GM18508 (cell line): ENCODE results near the gene CYP4X1.
"Not testable (repeated sequence)": the region's sequence is repeated elsewhere in the genome, so short reads cannot be mapped to it uniquely, and the experiment has no call there.

ENCODE experiments used
- ATAC-seq: cut with Tn5 transposase; IDR thresholded peaks from one replicate; pipeline ENCODE4 v1.9.1; 2021; ENCODE audit warnings: moderate number of reproducible peaks; ENCODE audit not compliant: insufficient read depth, unreplicated experiment

Gene CYP4X1, protein sequence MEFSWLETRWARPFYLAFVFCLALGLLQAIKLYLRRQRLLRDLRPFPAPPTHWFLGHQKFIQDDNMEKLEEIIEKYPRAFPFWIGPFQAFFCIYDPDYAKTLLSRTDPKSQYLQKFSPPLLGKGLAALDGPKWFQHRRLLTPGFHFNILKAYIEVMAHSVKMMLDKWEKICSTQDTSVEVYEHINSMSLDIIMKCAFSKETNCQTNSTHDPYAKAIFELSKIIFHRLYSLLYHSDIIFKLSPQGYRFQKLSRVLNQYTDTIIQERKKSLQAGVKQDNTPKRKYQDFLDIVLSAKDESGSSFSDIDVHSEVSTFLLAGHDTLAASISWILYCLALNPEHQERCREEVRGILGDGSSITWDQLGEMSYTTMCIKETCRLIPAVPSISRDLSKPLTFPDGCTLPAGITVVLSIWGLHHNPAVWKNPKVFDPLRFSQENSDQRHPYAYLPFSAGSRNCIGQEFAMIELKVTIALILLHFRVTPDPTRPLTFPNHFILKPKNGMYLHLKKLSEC

GRCh38 chr1:47023268-47024140 lies at the start of gene CYP4X1:
Gene CYP4X1 (plus strand): TSS chr1:47023669. CDS start chr1:47023818, 149 bp downstream.
- ATAC-seq = no peak

GRCh38 chr1:46983166-46983829 lies 40.2 kb upstream of the CYP4X1 start:
- ATAC-seq = no peak

DNA sequence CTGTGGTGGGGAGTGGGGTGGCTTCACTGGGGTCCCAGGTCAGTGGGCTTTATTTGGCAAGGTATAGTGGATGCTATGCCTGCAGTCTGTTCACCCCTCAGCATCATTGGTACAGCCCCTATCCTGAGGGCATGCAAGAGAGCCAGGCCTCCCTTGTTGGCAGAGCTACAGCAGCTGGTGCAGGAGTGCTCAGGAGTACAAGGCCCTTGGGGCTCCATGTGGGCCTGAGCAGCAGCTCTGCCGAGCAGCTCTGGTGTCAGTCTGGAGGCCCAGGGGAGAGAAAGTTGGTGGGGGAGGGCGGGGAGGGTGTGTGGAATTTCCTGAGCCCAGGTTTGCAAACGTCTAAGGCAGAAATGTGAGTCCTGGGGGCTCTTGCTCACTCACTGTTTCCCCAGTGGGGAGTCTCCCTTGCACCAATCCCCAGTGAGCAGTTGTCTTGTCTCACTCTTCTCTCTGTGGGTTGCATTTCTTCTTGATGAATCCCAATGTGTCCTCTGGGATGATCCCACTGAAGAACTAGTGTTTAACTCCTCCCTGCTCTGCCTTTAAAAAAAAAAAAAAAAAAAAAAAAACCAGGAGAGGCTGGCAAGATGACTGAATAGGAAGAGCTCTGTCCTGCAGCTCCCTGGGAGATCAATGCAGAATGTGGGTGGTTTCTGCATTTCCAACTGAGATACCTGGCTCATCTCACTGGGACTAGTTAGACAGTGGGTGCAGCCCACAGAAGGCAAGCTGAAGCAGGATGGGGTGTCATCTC lies 39.5 kb upstream of the CYP4X1 start:
- no peak for ATAC-seq

- ATAC-seq = not testable (repeated sequence)
Measured at GRCh38 chr1:46990541-46990940, 32.9 kb upstream of the CYP4X1 start.

- ATAC-seq = no peak
Measured at GRCh38 chr1:46991083-46991923, 32.2 kb upstream of the CYP4X1 start.

DNA sequence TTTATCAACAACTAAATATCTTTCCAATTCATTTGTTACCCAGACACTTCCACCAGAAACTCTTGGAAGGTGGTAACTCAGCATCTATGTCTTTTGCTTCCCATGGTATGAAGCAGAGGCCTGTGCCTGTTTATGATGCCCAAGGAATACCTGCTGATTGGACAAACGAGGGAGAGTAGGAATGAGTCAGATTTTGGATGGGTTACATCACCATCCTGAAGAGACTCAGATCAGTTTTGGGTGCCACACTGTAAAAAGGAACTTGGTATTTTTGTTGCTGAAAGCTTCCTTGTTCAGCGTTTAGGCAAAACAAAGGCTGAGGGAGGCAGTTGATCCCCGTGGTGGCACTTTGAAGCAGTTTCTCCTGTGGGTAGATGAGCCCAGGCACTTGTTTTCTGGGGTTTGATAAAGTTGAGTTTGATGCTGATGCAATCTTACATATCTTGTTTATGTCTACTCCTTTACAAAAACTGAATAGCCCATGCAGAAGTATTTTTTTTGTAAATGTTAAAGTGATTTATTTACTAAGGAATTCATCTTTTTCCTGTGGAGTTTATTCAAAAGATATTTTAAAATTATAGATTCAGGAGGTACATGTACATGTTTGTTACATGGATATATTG lies 26.7 kb upstream of the CYP4X1 start:
- ATAC-seq = no peak

DNA sequence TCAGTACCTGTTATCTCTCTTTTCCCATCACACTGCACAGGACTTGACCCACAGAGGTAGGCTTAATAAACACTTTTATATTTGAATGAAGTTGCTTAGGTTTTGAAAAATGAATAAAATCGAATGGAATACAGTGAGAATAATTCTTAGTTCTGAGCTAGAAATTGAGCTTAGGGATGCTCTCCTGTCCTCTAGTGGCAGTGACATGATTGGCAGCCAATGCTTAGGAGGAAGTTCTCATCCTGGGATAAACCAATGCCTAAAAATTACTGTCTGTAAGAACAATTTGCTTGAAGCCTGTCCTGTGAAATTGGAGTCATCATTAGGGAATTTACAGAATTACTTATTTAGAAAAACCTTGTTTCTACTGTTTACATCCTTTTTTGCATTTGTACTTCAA lies 21.3 kb upstream of the CYP4X1 start:
- no peak for ATAC-seq

DNA sequence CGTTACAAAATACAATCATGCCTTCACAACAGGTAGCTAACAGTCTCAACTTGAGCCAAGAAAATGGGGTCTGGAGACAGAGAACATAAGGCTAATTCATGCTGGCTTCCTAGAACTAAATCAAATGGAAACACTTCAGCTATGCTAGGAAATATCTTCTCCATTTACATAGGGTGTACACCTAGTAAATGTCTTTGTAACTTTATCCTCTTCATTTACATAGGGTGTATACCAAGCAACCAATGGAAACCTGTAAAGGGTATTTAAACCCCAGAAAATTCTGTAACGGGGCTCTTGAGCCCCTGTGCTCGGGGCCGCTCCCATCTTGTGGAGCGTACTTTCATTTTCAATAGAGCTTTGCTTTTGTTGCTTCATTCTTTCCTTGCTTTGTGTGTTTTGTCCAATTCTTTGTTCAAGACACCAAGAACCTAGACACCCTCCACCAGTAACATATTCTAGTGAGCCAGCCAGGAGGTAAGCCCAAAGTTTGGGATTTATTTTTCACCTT lies 19.5 kb upstream of the CYP4X1 start:
- ATAC-seq = no peak

GRCh38 chr1:47006437-47006836 lies 17.0 kb upstream of the CYP4X1 start:
- not testable (repeated sequence) for ATAC-seq

GRCh38 chr1:47013293-47013692 lies 10.2 kb upstream of the CYP4X1 start:
- ATAC-seq = no peak

- ATAC-seq = no peak
Measured at GRCh38 chr1:47021070-47021469, 2.4 kb upstream of the CYP4X1 start.

DNA sequence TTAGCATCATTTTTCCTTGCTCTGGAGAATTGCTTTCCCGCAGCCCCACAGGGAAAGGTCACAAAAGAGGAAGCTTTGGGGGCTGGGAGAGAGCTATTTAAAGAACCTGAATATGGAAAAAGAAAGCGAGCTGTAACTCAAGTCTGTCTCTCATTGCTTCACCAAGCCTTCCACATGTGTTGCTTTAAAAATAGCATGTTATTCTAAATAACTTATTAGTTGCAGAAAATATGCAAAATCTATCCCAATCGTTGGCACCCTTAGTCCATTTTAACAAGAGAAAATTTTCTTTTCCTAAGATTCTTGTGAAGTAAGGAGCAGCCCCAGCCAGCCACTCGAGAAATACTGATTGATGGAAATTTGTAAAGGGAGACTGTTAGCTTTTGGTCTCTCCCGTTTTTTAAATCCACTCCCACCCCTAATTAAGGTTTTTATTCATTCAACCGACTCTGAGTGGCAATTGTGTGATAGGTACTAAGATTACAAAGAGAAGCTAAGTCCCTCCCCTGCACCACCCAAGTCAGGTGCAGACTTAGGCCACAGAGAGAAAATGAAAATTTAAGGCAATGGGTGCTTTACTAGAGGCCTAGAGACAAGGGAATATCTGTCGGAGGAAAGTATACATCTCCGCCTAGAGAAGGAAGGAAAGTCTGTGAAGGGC lies 802 bp downstream of the CYP4X1 start:
- ATAC-seq = no peak

DNA sequence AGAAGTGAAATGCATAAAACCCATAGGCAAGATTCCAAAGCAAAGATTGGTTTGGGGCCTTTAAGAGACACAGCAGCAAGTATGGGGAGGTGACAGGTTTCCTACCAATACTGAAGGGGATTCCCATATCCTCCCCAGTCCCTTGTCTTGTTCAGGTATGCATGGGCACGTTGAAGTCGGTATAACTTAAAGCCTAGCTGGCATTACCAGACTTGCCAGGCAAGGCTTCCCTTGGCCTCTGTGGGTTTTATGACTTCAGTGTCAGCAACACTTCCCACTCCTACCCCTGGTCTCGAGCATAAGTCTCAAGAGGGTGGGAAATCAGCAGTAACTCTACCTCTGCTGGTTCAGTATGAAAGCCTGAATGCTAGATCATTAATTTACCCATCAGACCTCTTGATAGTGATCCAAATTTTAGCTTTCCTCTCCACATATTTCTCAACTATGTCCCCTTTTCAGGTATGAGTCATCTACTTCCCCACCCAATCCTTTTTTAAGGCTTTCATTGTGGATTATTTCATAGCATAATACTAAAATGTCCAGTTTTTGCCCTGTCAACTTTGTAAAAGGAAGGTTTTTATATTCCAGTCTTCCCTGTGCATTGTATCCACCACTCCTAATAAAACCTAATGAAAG lies 6.8 kb downstream of the CYP4X1 start:
- no peak for ATAC-seq

DNA sequence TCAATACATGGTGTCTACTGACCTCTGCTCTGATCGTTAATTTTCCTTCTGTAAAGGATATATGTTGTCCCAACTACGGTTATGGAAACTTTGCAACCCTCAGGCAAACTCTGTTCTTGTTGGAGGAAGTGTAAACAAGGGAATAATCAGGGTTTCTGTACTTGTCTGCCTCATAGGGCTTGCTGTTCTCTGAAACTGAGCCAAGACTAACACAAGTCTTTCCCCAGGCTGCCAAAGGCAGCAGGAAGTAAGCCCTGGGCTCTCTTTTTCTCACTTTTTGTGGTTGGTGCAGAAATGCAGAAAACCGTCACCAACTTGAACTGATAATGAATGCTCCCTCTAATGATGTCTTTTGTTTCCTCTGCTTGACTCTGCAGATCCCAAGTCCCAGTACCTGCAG lies 7.6 kb downstream of the CYP4X1 start:
- no peak for ATAC-seq

DNA sequence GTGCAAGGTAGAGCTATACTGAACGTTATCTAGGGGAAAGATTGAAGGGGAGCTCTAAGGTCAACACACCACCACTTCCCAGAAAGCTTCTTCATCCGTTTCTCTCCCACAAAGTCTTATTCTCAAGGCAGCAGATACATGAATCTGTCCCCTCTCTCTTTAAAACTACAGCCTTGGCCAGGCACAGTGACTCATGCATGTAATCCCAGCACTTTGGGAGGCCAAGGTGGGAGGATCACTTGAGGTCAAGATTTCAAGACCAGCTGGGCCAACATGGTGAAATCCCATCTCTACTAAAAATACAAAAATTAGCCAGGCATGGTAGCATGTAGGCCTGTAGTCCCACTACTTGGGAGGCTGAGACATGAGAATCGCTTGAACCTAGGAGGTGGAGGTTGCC lies 8.1 kb downstream of the CYP4X1 start:
- ATAC-seq = no peak

GRCh38 chr1:47036764-47037163 lies 13.3 kb downstream of the CYP4X1 start:
- no peak for ATAC-seq

GRCh38 chr1:47059376-47059775 lies 35.9 kb downstream of the CYP4X1 start:
- ATAC-seq = no peak
